NCI-H1105 treated with DMSO at 0.1 percent for 48 hours (cell line): ENCODE results near the gene DAZAP1.

ENCODE experiments used
- DNase-seq: peaks from one replicate; lab custom pipeline; 2025; lab: John Stamatoyannopoulos, UW

The DAZAP1 gene

GRCh38 chr19:1394252-1395193, 12.9 kb upstream of the DAZAP1 start:
- peak; percentile 82 for DNase-seq

- peak; percentile 39 for DNase-seq
Observed at GRCh38 chr19:1395194-1396018, 12.0 kb upstream of the DAZAP1 start.

GRCh38 chr19:1396019-1396767, 11.2 kb upstream of the DAZAP1 start:
- DNase-seq = no peak

GRCh38 chr19:1396768-1397679, 10.4 kb upstream of the DAZAP1 start:
- no peak for DNase-seq

- DNase-seq = no peak
Observed at GRCh38 chr19:1397838-1398237, 9.5 kb upstream of the DAZAP1 start.

- DNase-seq = no peak
Observed at GRCh38 chr19:1399079-1399478, 8.3 kb upstream of the DAZAP1 start.

GRCh38 chr19:1399745-1400144, 7.6 kb upstream of the DAZAP1 start:
- no peak for DNase-seq

- peak; percentile 14 for DNase-seq
Observed at GRCh38 chr19:1400281-1401137, 6.9 kb upstream of the DAZAP1 start.

GRCh38 chr19:1401138-1401888, 6.1 kb upstream of the DAZAP1 start, which contains the start of gene GAMT:
TSS of gene GAMT (minus strand) at chr19:1401542. CDS start at chr19:1401476, 66 bp downstream.
- peak; percentile 16 for DNase-seq

- no peak for DNase-seq
Observed at GRCh38 chr19:1401889-1402217, 5.5 kb upstream of the DAZAP1 start.

- no peak for DNase-seq
Observed at GRCh38 chr19:1402411-1403070, 4.8 kb upstream of the DAZAP1 start.

GRCh38 chr19:1406774-1407527, 435 bp upstream of the DAZAP1 start:
- DNase-seq = peak; percentile 96

GRCh38 chr19:1408300-1409203, 1.2 kb downstream of the DAZAP1 start:
- no peak for DNase-seq

- no peak for DNase-seq
Observed at GRCh38 chr19:1409204-1410005, 2.0 kb downstream of the DAZAP1 start.

- no peak for DNase-seq
Observed at GRCh38 chr19:1410136-1410786, 2.9 kb downstream of the DAZAP1 start.

- no peak for DNase-seq
Observed at GRCh38 chr19:1410789-1411188, 3.4 kb downstream of the DAZAP1 start.
